Measurements from ENCODE around the gene DCP1A.

Gene DCP1A

GRCh38 chr3:53243785-53244184, 103.6 kb downstream of the DCP1A start:
- DNase-seq (ENCODE audit: low spot score), result no peak

DNA sequence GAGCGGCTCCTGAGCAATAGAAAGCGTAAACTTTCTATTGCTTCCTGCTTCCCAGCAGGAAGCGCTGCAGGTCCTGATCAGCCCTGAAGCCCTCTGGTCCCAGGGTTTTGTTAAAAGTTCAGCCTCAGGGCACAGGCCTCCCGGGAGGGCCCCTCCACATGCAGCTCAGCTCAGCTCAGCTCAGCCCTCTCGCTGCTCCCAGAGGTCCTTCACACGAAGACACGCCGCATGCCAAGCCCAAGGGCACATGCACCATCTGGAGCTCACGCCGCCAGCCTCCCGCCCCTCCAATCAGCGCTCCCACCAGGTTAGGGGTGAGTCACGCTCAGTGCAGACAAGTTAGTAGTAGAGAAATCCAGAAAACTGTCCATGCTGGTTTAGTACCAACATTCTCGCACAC, 104.2 kb downstream of the DCP1A start:
- no peak for DNase-seq (ENCODE audit: low spot score)

- DNase-seq (ENCODE audit: low spot score), result no peak
Observed at GRCh38 chr3:53242642-53243041, 104.7 kb downstream of the DCP1A start.

DNA sequence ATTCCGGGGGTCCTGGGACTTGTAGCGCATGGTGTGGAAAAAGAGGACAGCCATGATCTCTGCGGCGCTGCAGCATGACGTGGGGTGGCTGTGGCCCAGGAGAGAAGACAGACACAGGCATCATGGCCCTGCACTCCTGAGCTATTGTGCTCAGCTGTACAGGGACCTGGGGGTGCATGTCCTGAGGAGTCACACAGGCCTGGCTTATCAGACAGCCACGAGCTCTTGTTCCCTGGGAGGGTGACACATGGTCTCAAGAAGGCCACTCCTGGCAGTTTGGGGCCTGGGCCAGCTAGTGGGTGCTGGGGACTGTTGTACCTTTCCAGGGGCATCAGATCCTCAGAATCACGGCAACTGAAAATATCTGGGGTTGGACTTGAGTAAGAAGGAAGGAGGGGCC, 105.2 kb downstream of the DCP1A start:
- DNase-seq (ENCODE audit: low spot score), result no peak

GRCh38 chr3:53240989-53241972, 106.1 kb downstream of the DCP1A start:
- no peak for DNase-seq (ENCODE audit: low spot score)

DNA sequence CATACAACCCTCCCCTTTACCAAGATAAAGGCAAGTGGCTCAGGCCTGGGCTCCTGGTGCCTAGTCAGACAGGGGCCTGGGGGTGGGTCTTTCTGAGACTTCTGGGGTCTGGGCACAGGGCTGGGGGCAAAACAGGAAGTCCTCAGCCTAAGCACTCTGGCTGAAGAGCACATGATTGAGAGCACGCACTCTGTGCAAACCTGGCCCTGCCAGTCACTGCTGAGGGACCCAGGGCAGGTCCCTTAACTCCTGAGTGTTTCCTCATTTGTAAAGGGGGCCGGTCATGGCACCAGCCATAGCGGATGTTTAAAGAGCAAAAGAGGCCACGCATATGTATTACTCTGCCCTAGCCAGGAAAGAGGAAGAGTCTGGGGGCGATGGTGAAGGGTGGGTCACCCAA, 107.5 kb downstream of the DCP1A start:
- DNase-seq (ENCODE audit: low spot score), result no peak

DNA sequence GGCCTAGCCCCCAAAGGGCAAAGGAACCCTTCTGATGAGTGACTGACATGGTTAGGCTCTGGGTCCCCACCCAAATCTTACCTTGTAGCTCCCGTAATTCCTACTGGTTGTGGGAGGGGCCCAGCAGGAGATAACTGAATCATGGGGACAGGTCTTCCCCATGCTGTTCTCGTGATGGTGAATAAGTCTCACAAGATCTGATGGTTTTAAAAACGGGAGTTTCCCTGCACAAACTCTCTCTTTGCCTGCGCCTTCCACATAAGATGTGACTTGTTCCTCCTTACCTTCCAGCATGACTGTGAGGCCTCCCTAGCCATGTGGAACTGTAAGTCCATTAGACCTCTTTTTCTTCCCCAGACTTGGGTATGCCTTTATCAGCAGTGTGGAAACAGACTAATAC, 108.5 kb downstream of the DCP1A start:
- DNase-seq (ENCODE audit: low spot score), result no peak

- no peak for DNase-seq (ENCODE audit: low spot score)
Observed at GRCh38 chr3:53238051-53238850, 109.1 kb downstream of the DCP1A start.

DNA sequence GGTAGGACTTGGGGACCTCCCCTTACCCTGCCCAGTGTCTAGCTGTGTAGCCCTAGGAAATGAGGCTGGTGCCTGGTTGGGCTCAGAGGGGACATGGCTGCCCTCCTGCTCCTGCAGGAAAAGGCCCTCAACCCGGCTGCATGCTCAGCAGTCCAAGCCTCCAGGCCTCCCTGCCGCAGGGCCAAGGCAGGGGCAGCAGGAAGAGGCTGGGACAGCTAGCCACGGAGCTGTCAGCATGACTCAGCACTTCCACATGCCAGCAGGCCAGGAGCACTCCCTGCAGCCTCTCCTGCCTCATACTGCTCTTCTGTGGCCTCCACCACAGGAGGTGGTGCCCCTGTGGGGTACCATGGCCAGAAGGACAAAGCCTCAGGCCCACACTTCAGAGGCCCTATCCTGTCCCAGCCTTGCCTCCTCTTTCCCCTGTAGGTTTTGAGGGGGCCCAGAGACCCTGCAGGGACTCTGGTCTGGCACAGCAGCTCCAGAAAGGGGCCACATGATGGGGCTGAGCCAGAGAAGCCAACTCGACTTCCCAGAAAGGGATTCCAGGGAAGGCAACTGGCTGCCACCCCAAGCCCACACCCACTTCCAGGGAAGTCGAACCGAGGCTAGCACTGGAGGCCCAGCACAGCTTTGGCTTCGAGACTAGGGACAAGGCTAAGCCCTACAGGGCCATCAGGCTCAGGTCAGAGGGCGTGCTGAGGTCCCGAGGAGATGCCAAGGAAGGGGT, 111.1 kb downstream of the DCP1A start:
- peak; percentile 76 for DNase-seq (ENCODE audit: low spot score)

- no peak for DNase-seq (ENCODE audit: low spot score)
Observed at GRCh38 chr3:53235545-53235944, 111.8 kb downstream of the DCP1A start.

DNA sequence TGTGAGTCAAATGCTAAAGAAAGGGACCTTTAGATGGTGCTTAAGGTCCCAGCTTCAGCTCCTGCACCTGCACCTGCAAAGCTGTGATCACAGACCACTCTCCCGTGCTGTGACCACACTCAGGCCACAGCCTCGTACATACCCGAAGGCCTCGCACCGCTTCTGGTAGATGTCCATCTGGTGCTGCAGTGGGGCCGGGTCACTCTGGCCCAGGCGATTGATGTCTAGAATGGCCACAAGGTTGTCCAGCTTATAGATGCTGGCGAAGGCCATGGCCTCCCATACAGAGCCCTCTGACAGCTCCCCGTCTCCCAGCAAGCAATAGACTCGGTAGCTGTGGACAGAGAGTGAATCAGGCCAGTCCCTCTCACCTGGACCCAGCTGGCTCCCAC, 112.5 kb downstream of the DCP1A start:
- DNase-seq (ENCODE audit: low spot score), result no peak

- DNase-seq (ENCODE audit: low spot score), result no peak
Observed at GRCh38 chr3:53234130-53234840, 113.1 kb downstream of the DCP1A start.

All from globus pallidus (tissue), 1 donor.